Midbrain (tissue), 1 donor: ENCODE data around the gene LIPJ.

Experiments
- DNase-seq: peaks from one replicate; lab custom pipeline; 2025; lab: John Stamatoyannopoulos, UW

Gene LIPJ

DNA sequence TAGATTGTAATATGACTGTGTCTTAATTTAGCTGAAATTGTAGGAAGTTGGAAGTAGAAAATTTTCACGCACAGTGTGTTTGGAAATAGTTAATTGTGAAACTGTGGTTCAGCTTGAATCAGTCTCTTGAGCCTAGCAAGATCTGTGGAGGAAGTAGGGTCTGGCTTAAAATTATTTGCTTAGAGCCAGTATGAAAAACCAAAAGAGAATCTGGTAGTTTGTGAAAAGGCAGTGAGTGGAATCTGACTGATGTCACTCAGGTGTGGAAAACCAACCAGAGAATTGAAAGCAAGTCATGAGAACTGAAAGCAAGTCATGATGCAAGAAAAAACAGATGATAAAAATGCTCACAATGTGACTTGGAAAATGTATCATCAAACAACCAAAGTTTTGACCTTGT is 11.5 kb downstream of the LIPJ start:
- DNase-seq: no peak

DNA sequence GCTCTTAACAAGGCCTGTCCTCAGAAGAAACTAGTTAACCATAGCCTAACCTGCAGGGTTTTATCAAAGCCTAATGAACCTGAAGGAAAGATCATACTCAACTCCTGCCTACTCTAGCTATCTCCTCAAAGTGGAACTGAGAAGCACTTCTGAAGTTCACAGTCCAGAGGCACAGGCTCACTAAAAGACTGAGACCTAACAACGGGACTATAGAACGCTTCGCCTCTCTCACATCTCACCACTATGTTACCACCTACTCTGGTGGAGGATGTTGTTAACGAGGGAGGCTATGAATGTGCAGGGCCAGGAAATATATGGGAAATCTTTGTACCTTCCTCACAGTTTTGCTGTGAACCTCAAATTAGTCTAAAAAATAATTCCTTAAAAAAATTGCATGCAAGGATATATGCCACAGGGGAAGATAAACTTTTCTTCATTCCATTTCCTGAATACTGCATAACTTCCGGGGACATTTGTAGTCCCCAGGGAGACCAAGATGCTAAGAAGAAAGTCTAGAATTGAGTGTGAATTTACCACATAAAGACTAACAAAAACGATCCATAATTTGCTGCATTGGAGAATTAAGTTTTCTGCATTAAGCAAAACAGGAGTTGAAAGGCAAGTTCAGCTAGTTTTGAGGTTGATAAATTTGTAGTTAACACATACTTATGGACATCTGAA is 21.6 kb downstream of the LIPJ start:
- no peak for DNase-seq

DNA sequence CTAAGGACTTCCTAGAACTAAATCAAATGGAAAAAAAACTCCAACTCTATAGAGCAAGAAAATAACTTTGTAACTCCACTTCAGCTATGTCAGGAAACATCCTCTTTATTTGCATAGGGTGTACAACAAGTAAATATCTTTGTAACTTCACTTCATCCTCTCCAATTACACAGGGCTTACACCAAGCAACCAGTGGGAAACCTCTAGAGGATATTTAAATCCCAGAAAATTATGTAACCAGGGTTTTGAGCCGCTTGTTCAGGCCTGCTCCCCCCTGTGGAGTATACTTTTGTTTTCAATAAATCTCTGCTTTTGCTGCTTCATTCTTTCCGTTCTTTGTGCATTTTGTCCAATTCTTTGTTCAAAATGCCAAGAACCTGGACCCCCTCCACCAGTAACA is 22.2 kb downstream of the LIPJ start:
- no peak for DNase-seq

DNA sequence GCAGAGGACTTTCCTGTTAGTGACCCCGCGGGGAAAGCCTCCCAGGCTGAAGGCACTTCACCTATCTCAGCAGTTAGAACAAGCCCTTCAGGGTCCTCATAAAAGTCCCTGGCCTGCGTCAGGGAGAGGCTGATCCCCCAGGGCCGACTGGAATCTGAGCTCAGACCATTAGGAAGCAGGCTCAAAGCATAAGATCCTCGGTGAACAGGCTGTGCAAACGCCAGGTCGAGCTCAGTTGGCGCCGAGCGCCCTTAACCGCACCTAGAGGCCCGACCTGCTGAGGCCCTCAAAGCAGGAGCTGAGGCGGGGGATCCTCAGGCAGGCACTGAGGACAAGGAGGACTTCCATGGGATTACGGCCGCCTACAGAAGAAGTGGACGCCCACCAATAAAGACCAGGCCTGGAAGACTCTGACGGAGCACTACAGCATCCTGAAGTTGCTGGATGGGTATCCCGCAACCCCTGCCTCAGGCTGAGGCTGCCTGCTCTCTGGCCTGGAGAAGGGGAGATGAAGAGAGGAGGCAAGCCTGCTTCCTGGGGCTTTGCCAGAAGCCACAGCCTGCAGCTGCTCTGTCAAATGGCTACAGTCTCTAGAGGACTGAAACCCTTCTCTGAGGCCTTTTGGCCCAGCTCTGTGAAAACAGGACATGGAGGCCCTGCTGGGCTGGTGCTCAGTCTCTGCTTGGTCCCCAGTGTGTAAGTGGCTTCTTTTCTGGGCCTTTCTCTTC is 29.9 kb downstream of the LIPJ start:
- DNase-seq: no peak

DNA sequence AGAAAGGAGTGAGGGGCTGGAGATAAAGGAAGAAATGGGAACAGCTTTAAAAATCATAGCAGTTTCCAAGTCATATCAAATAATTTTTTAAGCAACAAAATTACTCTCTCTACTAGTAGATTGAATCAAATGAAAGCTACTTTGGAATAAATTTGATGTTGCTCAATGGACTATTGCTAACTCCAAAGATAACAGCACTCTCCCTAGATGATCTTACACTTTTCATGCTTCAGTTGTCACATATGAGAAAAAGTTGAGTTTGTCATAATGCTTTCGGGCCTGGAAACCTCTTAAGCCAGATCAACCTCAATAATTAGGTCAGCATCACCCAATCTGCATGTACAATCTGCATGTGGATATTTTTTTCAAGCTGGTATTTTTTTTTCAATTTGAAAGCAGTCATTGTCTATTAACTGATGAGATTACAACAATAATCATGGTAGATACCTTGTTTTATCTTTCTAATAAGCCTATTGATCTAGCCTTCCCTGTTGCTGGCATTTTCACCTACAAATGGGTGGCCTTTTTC is 31.3 kb downstream of the LIPJ start:
- DNase-seq: no peak

DNA sequence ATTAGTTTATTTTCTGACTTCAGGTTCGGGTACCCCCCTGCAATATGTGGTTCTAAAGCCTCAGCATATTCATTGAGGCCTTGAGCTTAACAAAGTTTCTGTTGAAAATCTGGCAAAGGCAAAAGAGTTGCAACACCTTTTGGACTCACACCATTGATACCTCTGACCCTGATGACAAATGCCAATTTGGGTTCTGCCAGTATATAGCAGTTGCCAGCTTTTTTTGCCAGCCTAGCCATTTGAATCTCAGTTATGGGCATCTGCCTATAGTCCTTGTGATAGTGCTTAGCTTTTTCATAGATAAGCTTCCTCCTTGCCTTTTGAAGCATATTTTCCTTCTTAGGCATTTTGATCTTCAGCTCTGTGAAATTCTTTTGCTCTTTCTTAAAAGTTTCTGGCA is 31.9 kb downstream of the LIPJ start:
- no peak for DNase-seq

DNA sequence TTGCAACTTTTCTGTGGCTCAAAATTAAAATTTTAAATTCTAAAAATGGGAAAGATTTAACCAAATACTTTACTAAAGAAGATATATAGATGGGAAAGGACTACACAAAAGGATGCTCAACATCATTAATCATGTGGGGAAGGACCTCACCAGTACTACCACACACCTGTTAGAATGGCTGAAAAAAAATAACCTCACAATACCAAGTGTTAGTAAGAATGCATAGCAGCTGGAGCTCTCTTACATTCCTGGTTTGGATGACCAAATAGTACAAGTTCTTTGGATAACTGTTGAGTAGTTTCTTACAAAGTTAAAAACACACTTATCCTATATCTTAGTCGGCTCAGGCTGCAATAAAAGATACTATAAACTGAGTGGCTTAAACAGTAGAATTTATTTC is 33.9 kb downstream of the LIPJ start:
- DNase-seq: no peak

DNA sequence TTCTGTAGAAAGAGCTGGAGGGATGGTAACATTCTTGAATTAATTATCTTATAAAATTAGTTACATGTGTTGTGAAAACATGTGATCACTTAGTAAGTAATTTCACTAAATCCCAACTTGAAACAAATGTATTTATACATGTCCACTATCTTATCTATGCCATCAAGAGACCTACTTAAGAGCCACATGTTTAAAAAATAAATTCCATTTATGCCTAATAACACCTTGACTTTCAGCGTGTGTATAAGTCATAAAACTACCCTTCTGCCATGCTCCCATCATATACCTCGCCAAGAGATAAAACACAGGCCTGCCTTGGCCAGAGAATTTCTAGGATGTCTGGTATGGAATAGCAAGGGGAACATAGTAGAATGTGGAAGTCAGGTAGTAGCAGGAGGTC is 37.3 kb downstream of the LIPJ start:
- no peak for DNase-seq

DNA sequence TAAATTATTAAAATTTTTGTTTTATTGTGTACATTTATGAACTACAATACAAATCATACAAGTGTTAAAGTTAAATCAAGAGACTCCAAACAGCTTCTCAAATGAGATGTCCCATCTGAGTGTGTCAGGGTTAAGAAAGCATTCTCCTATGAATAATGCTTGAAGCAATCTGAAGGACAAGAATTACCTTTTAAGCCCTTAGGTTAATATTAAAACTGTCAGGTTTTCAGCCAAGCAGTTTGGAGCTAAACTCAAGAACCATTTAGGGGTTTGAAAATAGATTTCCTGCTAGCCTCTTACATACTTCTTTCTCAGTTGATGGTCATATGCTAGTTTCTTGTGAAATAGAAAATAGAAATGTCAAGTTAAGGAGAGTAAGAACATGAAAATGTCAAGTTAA is 38.3 kb downstream of the LIPJ start:
- DNase-seq: no peak

DNA sequence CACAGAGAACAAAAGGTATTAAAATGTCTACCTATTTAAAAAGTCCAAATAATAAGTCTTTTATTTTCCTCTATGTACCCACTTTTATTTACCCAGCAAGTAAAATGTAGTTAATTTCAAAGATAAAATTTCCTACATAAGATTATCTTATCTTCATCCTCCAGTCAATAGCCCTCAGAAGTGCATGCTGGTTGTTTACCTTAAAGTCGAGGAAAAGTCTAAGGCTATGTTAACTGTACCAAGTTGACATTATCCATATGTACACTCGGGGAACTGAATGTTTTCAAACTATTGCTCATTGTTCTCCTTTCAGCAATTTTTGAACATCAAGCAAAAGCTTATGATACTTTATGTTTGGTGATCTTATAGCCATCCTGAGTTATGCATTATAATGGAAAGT is 53.6 kb downstream of the LIPJ start:
- no peak for DNase-seq

DNA sequence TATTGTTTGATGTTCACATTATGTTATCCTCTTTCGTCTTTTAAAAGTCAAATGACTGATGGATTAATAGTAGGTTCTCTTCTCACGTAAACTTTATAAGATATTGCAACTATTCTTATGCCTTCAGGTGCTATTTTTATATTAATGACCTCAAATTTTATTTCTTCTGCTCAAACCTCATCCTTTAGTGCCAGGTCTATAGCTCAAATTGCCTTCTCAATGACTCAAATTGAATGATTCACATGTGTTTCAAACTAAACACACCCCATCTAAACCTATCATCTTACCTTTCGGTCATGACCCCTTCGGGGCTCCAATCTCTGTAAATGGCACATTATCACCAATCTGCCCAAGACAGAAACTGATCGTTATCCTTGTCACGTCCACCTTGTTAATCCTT is 55.6 kb downstream of the LIPJ start:
- no peak for DNase-seq

DNA sequence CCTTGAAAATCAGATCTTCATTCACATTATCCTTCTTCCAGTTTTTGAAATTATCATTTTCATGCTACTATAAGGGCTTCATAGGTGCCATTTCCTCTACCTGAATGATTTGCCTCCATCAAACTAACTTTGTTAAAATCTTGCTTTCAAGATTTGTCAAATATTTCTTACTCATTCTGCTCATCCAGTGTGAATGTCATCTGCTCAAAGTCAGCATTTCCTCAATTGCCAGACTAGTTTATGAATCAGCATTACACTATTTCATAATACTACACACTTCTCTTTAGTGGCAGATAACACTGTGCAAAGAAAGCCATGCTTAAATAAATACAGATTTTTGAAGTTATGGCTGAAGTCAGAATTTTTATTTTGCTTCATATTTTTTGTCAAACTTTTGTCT is 56.4 kb downstream of the LIPJ start:
- DNase-seq: no peak

DNA sequence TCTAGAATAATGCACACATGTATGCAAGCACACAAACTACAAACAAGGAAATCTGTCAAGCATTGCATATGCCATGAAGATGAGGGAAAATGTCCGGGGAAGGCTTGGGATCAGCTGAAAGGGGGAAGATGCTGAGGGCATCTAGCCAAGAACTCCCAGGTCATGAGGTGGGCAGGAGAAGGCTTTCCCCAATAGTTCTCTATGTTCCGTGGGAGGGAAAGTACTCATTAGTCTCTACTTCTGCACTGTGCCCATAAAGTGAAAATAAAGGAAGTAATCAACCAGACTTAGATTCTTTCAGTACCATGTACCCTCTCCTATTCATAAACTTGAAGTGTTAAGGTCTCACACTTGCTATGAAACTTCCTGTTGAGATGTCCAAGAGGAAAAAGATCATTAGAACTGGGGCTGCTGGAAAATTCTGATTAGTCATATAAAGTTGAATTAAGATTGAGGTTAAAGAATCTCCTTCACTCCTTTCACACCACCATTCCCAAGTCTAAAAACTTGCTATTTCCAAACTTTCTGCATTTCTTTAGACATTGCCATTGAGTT is 60.6 kb downstream of the LIPJ start:
- no peak for DNase-seq

DNA sequence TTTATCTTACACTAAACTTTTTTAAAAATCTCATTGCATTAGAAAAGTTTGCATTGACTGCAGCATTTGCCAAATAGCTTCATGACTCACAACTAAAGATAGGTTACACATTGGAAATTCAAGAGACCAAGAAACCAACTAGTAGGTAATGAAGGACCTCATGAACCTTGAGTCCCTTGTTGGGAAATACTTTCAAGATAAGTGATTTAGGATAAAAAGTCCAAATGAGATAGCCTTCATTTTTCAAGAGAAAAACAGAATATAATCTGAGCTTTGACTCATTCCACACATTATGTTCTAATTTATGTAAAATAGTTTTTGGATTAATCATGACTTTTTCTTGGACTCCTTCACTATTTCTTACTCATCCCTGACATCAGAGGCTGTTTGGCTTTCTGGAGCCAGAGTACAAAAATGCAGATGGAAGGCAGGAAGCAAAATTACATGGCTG is 64.6 kb downstream of the LIPJ start:
- no peak for DNase-seq

DNA sequence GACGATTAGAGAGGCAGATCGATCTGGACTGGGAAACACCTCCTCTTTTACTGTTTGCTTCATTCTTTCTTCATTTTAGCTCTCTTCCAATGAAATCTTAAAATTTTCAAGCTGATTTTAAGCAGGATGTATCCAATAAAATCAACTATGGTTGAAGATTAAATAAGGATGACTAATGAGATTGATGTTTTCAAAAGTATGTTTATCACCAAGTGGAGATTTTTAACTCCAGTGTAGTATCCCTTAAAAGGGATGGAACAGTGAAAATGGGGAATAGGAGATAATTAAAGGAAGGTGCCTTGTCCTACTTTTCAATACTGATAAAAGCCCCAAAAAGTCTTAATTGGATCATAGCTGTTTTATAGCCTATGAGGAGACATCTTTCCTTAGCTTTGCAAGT is 66.1 kb downstream of the LIPJ start:
- no peak for DNase-seq
